NB4 (cell line): ENCODE data around the gene ROR2.

Experiments
- CTCF ChIP-seq: IDR thresholded peaks from one replicate; pipeline ENCODE4 v1.5.1; 2012; ENCODE audit warnings: low read depth, low read length
- MAX ChIP-seq: IDR thresholded peaks from 2 replicates; pipeline ENCODE4 v1.6.1; 2011; ENCODE audit warnings: low read depth, low read length
- MYC ChIP-seq: IDR thresholded peaks from 2 replicates; pipeline ENCODE4 v1.6.1; 2011; ENCODE audit warnings: low read depth, low read length
- POLR2A ChIP-seq: IDR thresholded peaks from 2 replicates; pipeline ENCODE4 v1.6.1; 2011; ENCODE audit warnings: mild to moderate bottlenecking; ENCODE audit not compliant: insufficient read length; ENCODE audit errors: extremely low read depth

GRCh38 chr9:91724068-91724440, 226.0 kb downstream of the ROR2 start:
- no peak for TF ChIP-seq CTCF
- no peak for TF ChIP-seq MAX
- no peak for TF ChIP-seq POLR2A
- no peak for TF ChIP-seq MYC
